ENCODE data around the gene GON7. TPM values are rescaled to one million over a fixed set of nuclear protein-coding genes. Genes with fewer than 3 reads are reported as not detected.

GON7 gene
- total and polyA plus RNA-seq, 7 donors, result 7.4 to 49.3 (median 10.3) TPM

- Histone ChIP-seq H3K9me3 (no peaks in the 10 kb centered on the region), H3K27ac (peak overlapping the region; percentile 63), H3K4me1 (peaks cover 6% of the 10 kb centered on the region), H3K27me3 (ENCODE audit: insufficient read depth in 3 of 3, low read length in 2 of 3) (no peaks in the 10 kb centered on the region), H3K4me3 (no peak overlapping the region), H3K36me3 (ENCODE audit: insufficient read depth in 1 of 2, low read depth in 1 of 2) (peaks cover 3 to 4% of the 10 kb centered on the region in 2 donors)
- intact Hi-C loops (cut with DNase I), result no loop called here
- WGBS, 3 donors, result 76 to 85% (median 77%) methylated on average over 1 of the region's 1 CpG
- DNase-seq (no peak), ATAC-seq (peak in 3 of 4 donors; percentile 68 to 76 (median 74))
- TF ChIP-seq, protein P1, sequence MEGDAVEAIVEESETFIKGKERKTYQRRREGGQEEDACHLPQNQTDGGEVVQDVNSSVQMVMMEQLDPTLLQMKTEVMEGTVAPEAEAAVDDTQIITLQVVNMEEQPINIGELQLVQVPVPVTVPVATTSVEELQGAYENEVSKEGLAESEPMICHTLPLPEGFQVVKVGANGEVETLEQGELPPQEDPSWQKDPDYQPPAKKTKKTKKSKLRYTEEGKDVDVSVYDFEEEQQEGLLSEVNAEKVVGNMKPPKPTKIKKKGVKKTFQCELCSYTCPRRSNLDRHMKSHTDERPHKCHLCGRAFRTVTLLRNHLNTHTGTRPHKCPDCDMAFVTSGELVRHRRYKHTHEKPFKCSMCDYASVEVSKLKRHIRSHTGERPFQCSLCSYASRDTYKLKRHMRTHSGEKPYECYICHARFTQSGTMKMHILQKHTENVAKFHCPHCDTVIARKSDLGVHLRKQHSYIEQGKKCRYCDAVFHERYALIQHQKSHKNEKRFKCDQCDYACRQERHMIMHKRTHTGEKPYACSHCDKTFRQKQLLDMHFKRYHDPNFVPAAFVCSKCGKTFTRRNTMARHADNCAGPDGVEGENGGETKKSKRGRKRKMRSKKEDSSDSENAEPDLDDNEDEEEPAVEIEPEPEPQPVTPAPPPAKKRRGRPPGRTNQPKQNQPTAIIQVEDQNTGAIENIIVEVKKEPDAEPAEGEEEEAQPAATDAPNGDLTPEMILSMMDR (IDR thresholded peaks at IDR 0.05), result no peak
These were observed 11.4 kb downstream of the GON7 start for GRCh38 chr14:93195316-93195999.

DNA sequence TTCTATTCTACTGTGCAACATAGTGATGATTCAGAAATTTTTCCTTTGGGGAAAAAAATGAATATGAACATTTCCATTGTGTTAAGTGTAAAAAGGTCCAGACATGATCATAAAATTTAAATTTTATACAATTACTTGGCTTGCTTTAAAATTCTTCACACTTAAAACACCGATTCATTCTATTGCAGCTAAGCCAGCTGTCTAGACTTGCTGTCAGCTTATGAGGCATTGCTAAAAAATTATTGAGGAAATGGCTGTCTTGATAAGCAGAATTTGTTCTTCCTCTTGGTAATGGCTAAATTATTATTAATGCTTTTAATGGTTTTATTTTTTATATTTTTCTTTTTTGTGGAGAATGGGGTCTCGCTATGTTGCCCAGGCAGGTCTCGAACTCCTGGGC is 19.9 kb downstream of the GON7 start:
- Histone ChIP-seq H3K27ac (no peak overlapping the region), H3K9me3 (no peaks in the 10 kb centered on the region), H3K4me1 (peaks cover 19% of the 10 kb centered on the region), H3K27me3 (ENCODE audit: insufficient read depth in 3 of 3, low read length in 2 of 3) (no peaks in the 10 kb centered on the region), H3K4me3 (no peak overlapping the region), H3K36me3 (ENCODE audit: insufficient read depth in 1 of 2, low read depth in 1 of 2) (peaks cover 6 to 52% of the 10 kb centered on the region in 2 donors)
- DNase-seq, result no peak
- no peak for ATAC-seq
- WGBS, 3 donors, result 91 to 98% (median 95%) methylated on average over 3 of the region's 3 CpGs
- TF ChIP-seq, protein P1 (IDR thresholded peaks at IDR 0.05), result no peak
- intact Hi-C loops (cut with DNase I), result no loop called here

DNA sequence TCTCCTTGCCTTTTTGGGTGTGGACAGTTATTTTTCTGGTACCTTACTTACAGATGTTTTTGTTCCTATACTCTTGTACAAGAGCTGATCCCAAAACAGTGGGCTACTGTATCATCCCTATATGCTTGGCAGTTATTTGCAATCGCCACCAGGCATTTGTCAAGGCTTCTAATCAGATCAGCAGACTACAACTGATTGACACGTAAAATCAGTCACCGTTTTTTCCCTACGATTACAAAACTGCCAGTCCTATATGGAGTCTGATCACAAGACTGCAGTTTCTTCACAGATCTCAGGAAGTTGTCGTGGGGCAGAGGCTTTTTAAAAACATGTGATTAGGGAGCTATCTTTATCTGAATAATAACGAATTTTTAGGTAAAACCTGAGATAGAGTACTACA is 20.4 kb downstream of the GON7 start:
- peak overlapping the region; percentile 89 for H3K4me3 ChIP-seq
- peaks cover 19% of the 10 kb centered on the region for H3K4me1 ChIP-seq
- ATAC-seq (no peak), DNase-seq (no peak)
- no peaks in the 10 kb centered on the region for H3K27me3 ChIP-seq (ENCODE audit: insufficient read depth in 3 of 3, low read length in 2 of 3)
- TF ChIP-seq, protein P1 (IDR thresholded peaks at IDR 0.05), result no peak
- WGBS, 3 donors, result 82 to 89% (median 82%) methylated on average over 6 of the region's 6 CpGs
- no peaks in the 10 kb centered on the region for H3K9me3 ChIP-seq
- intact Hi-C loops (cut with DNase I), result no loop called here
- peaks cover 6 to 56% of the 10 kb centered on the region in 2 donors for H3K36me3 ChIP-seq (ENCODE audit: insufficient read depth in 1 of 2, low read depth in 1 of 2)
- peak overlapping the region; percentile 92 for H3K27ac ChIP-seq

DNA sequence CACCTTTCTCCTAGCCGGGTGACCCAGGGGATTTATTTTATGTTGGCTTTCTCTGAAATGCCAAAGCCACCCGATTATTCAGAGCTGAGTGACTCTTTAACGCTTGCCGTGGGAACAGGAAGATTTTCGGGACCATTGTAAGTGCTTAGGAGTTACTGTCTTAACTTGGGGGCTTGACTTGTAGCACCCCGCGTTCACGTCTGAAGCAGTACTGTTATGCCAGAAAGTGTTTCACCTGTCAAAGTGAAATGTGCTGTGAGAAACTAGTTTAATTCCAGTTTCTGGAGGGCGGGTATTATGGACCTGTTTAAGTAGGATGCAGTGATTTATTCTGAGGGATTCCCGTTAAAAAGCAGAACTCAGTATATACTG is 21.5 kb downstream of the GON7 start:
- Histone ChIP-seq H3K27me3 (ENCODE audit: insufficient read depth in 3 of 3, low read length in 2 of 3) (no peaks in the 10 kb centered on the region), H3K9me3 (no peaks in the 10 kb centered on the region), H3K27ac (peak overlapping the region; percentile 92), H3K36me3 (ENCODE audit: insufficient read depth in 1 of 2, low read depth in 1 of 2) (peaks cover 6 to 53% of the 10 kb centered on the region in 2 donors), H3K4me3 (peak overlapping the region; percentile 89), H3K4me1 (peaks cover 19% of the 10 kb centered on the region)
- DNase-seq (no peak), ATAC-seq (peak in 2 of 4 donors; percentile 6 to 18)
- intact Hi-C loops (cut with DNase I), result loop anchor here in 1 of 2 donors (2.0 kb wide), 1 partner anchor 21 kb away; the partner anchor contains the start of genes GON7 and UBR7
- TF ChIP-seq, protein P1 (IDR thresholded peaks at IDR 0.05), result no peak
- 0 to 1% (median 0%) methylated on average over 10 of the region's 10 CpGs for WGBS, 3 donors
